ENCODE measurements around the gene FKBP1B. TPM values are rescaled to one million over a fixed set of nuclear protein-coding genes. Genes with fewer than 3 reads are reported as not detected.
"Not testable (repeated sequence)": the region's sequence is repeated elsewhere in the genome, so short reads cannot be mapped to it uniquely, and the experiment has no call there.

FKBP1B gene
- 1 to 10 TPM; 1.4 to 1.7 TPM for total RNA-seq

DNA sequence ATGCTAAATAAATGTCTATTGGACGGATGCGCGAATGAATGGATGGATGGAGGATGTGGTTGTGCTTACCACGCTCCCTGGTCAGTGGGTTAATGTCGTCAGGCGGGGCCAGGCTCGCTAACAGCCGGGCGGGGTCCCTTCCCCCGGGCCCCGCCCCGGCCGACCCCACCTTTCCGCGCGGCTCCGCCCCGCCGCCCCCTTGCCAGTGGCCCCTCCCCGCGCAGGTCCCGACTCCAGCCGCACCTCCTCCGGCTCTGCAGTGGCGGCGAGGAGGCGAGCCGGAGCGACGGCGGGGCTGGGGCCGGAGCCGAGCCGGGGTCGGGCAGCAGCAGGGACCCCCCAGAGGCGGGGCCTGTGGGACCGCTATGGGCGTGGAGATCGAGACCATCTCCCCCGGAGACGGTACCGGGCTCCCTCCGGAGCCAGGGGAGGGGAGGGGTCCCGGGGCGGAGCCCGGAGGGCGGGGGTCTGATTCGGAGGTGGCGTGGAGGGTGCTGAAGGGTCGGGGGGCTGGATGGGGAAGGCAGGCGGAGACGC is at the start of gene FKBP1B:
TSS of gene FKBP1B (plus strand) at position 257 of the 537 bp plus-strand sequence. CDS start at position 366, 109 bp downstream.
- H3K4me1 Mint-ChIP-seq = peaks cover 25% of the 10 kb centered on the region
- no peaks in the 10 kb centered on the region for H3K9me3 Mint-ChIP-seq (ENCODE audit: low read depth)
- CTCF ChIA-PET = interaction anchor here (1.0 to 2.7 kb wide), 3 partner anchors 11 to 35 kb away, joined by 4 to 18 read pairs (median 4); partner anchors contain the start of gene TP53I3
- peaks cover 7% of the 10 kb centered on the region for H3K27me3 Mint-ChIP-seq
- ATAC-seq (peak; percentile 15), DNase-seq (peak; percentile 76)
- H3K36me3 Mint-ChIP-seq (ENCODE audit: low read depth) = no peaks in the 10 kb centered on the region
- H3K27ac Mint-ChIP-seq = no peak within 1 kb of the TSS
- no peak within 1 kb of the TSS for H3K4me3 Mint-ChIP-seq
- POLR2A ChIA-PET = interaction anchor here (1.0 kb wide), 1 partner anchor 30 kb away, joined by 5 read pairs; no protein-coding TSS in a partner anchor
- intact Hi-C loops (cut with DNase I, micrococcal nuclease) = loop anchor here in 1 of 2 experiments (5.0 kb wide), 1 partner anchor 107 kb away; the partner anchor contains the start of gene UBXN2A

- DNase-seq (no peak), ATAC-seq (no peak)
- Mint-ChIP-seq H3K9me3 (ENCODE audit: low read depth) (no peaks in the 10 kb centered on the region), H3K27me3 (peaks cover 26% of the 10 kb centered on the region), H3K4me3 (no peak overlapping the region), H3K27ac (no peak overlapping the region), H3K36me3 (ENCODE audit: low read depth) (no peaks in the 10 kb centered on the region), H3K4me1 (peaks cover 2% of the 10 kb centered on the region)
- intact Hi-C loops (cut with DNase I, micrococcal nuclease) = no loop called here
- CTCF ChIA-PET = no interaction called here
- POLR2A ChIA-PET = no interaction called here
These were observed 41.8 kb upstream of the FKBP1B start for GRCh38 chr2:24007693-24008092.

DNA sequence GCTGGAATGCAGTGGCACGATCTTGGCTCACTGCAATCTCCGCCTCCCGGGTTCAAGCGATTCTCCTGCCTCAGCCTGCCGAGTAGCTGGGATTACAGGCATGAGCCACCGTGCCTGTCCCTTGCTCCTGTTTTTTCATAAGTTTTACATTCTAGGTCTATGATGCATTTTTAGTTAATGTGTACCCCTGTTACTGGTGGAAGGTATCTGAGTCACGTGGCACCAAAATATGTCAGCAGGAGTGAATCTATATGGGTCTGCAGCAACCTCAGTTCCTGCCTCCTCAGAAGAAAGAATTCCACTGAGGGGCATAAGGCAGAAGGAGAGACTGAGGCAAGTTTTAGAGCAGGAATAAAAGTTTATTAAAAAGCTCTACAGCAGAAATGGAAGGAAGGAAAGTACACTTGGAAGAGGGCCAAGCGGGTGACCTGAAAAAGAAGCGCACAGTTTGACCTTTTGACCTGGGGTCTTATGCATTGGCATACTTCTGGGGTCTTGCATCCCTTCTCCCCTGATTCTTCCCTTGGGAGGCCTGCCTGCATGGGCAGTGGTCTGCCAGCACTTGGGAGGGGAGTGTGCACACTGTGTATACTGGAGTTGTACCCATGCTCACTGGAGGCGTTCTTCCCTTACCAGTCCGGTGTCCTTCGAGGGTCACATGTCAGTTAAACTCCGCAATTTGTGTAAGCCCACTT is 40.7 kb upstream of the FKBP1B start:
- Mint-ChIP-seq H3K9me3 (ENCODE audit: low read depth) (no peaks in the 10 kb centered on the region), H3K4me3 (no peak overlapping the region), H3K36me3 (ENCODE audit: low read depth) (no peaks in the 10 kb centered on the region), H3K27me3 (peaks cover 27% of the 10 kb centered on the region), H3K4me1 (peaks cover 2% of the 10 kb centered on the region), H3K27ac (no peak overlapping the region)
- DNase-seq = no peak
- ChIA-PET POLR2A (no interaction called here), CTCF (no interaction called here)
- no peak for ATAC-seq
- intact Hi-C loops (cut with DNase I, micrococcal nuclease) = no loop called here

DNA sequence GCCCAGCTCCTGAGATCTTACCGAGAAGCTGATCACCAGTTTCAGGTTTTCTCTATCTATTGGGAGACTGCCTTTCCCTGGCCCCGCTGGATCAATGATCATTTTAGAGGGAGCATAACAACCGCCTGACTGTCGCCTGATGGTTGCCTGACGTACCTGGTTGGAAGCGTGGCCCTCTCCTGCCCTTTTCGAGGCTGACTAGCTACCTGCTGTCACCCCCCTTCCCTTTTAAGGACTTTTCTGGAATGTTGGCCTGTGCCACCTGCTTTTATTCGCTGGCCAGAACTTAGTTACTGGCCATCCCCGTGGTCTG is 40.2 kb upstream of the FKBP1B start:
- H3K36me3 Mint-ChIP-seq (ENCODE audit: low read depth) = no peaks in the 10 kb centered on the region
- H3K4me1 Mint-ChIP-seq = peaks cover 2% of the 10 kb centered on the region
- no peak overlapping the region for H3K4me3 Mint-ChIP-seq
- intact Hi-C loops (cut with DNase I, micrococcal nuclease) = no loop called here
- H3K9me3 Mint-ChIP-seq (ENCODE audit: low read depth) = no peaks in the 10 kb centered on the region
- ChIA-PET CTCF (no interaction called here), POLR2A (no interaction called here)
- peaks cover 27% of the 10 kb centered on the region for H3K27me3 Mint-ChIP-seq
- ATAC-seq (no peak), DNase-seq (no peak)
- no peak overlapping the region for H3K27ac Mint-ChIP-seq

DNA sequence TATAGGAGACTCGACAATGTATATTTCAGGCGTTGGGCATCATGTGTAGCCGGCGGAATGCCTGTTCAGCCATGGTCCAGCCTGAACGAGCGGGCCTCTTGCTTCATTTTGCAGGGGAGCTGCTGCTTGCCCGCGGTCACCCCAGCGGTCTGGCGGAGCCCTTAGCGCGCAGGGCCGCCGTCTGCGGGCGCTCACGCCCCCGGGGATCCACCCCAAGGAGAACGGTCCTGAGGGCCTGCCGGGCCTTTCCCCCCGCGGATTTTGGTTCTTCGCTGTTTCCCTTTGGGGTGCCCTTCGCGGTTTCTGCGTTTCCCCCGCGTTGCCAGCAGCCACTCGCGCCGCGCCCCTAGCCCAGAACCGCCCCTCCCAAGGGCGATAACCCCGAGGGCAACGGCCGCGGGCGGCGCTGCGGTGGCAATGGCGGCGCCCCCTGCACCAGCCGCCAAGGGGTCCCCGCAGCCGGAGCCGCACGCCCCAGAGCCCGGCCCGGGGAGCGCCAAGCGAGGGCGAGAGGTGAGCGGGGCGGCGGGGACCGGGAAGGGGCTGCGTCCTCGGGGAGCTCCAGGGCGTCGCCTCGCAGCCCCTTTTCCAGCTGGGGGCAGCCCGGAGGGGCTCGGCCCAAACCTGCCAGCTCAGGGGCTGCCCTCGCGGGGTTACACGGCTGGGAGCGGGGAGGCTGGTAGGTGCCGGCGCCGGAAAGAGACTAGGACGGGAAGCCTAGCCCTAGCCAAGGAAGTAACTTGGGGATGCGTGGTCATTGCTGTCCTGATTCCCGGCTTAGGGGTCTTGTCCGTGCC is 39.7 kb upstream of the FKBP1B start, which contains the start of gene MFSD2B:
TSS of gene MFSD2B (plus strand) at position 406 of the 797 bp plus-strand sequence. CDS start at position 418, 12 bp downstream.
- DNase-seq = no peak
- Mint-ChIP-seq H3K36me3 (ENCODE audit: low read depth) (no peaks in the 10 kb centered on the region), H3K4me1 (peaks cover 2% of the 10 kb centered on the region), H3K9me3 (ENCODE audit: low read depth) (no peaks in the 10 kb centered on the region), H3K4me3 (no peak within 1 kb of the TSS), H3K27me3 (peaks cover 29% of the 10 kb centered on the region), H3K27ac (no peak within 1 kb of the TSS)
- ATAC-seq = peak; percentile 26
- ChIA-PET CTCF (no interaction called here), POLR2A (no interaction called here)
- intact Hi-C loops (cut with DNase I, micrococcal nuclease) = no loop called here

- peaks cover 2% of the 10 kb centered on the region for H3K4me1 Mint-ChIP-seq
- H3K36me3 Mint-ChIP-seq (ENCODE audit: low read depth) = no peaks in the 10 kb centered on the region
- ChIA-PET POLR2A (no interaction called here), CTCF (no interaction called here)
- intact Hi-C loops (cut with DNase I, micrococcal nuclease) = no loop called here
- H3K27ac Mint-ChIP-seq = no peak overlapping the region
- H3K27me3 Mint-ChIP-seq = peaks cover 29% of the 10 kb centered on the region
- H3K9me3 Mint-ChIP-seq (ENCODE audit: low read depth) = no peaks in the 10 kb centered on the region
- no peak overlapping the region for H3K4me3 Mint-ChIP-seq
- DNase-seq (no peak), ATAC-seq (no peak)
These were observed 38.9 kb upstream of the FKBP1B start for GRCh38 chr2:24010477-24011249.

GRCh38 chr2:24011250-24012104 is 38.1 kb upstream of the FKBP1B start:
- Mint-ChIP-seq H3K27ac (no peak overlapping the region), H3K27me3 (peaks cover 29% of the 10 kb centered on the region), H3K36me3 (ENCODE audit: low read depth) (no peaks in the 10 kb centered on the region), H3K4me3 (no peak overlapping the region), H3K9me3 (ENCODE audit: low read depth) (no peaks in the 10 kb centered on the region), H3K4me1 (peaks cover 2% of the 10 kb centered on the region)
- intact Hi-C loops (cut with DNase I, micrococcal nuclease) = no loop called here
- no peak for ATAC-seq
- no peak for DNase-seq
- ChIA-PET CTCF (no interaction called here), POLR2A (interaction anchor here (0.6 to 1.2 kb wide), 3 partner anchors 8 to 67 kb away, joined by 3 read pairs; no protein-coding TSS in a partner anchor)

DNA sequence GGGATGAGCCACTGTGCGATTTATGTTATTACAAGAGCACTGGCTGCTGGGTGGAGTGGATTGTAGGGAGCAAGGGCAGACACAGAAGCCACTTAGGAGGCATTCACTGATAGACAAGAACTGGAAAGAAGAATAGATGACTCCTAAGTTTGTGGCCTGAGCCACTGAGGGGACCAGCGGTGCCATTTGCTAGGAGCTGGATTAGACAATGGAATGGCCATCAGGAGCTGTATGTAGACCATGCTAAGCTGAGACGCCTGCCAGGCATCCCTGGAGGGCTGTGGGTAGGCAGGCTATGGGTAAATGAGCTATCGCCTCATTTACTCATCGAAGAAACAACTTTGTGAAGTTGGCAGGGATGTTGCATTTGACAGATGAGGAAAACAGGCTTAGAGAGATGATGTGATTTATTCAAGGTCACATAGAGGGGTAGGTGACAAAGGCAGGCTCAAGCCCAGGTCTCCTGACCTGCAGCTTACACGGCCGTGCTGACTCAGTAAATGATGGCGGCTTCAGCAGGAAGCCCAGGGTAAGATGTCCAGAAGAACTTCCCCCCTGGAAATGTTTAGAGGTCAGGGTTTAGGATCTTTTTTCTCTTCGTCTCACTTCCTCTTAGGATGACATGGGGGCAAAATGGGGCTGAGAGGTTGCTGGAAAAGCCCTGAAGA is 36.9 kb upstream of the FKBP1B start:
- ATAC-seq = no peak
- no peaks in the 10 kb centered on the region for H3K9me3 Mint-ChIP-seq (ENCODE audit: low read depth)
- CTCF ChIA-PET = interaction anchor here (0.7 kb wide), 2 partner anchors 30 to 71 kb away, joined by 3 read pairs; no protein-coding TSS in a partner anchor
- H3K27me3 Mint-ChIP-seq = peaks cover 29% of the 10 kb centered on the region
- H3K4me3 Mint-ChIP-seq = no peak overlapping the region
- H3K36me3 Mint-ChIP-seq (ENCODE audit: low read depth) = no peaks in the 10 kb centered on the region
- no peak overlapping the region for H3K27ac Mint-ChIP-seq
- POLR2A ChIA-PET = interaction anchor here (1.2 kb wide), 1 partner anchor 35 kb away, joined by 3 read pairs; no protein-coding TSS in a partner anchor
- H3K4me1 Mint-ChIP-seq = peaks cover 2% of the 10 kb centered on the region
- intact Hi-C loops (cut with DNase I, micrococcal nuclease) = no loop called here
- DNase-seq = no peak

DNA sequence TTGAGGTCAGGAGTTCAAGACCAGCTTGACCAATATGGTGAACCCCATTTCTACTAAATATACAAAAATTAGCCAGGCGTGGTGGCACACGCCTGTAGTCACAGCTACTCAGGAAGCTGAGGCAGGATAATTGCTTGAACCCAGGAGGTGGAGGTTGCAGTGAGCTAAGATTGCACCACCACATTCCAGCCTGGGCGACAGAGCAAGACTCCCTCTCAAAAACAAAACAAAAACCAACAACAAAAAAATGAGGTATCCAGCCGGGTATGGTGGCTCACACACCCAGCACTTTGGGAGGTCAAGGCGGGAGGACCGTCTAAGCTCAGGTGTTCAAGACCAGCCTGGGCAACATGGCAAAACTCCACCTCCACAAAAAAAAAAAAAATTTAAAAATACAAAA is 34.6 kb upstream of the FKBP1B start:
- H3K4me1 Mint-ChIP-seq; intact Hi-C loops (cut with DNase I, micrococcal nuclease); H3K36me3 Mint-ChIP-seq (ENCODE audit: low read depth); CTCF ChIA-PET; H3K9me3 Mint-ChIP-seq (ENCODE audit: low read depth); ATAC-seq; H3K4me3 Mint-ChIP-seq; DNase-seq; H3K27ac Mint-ChIP-seq: not testable (repeated sequence)
- H3K27me3 Mint-ChIP-seq = peaks cover 21% of the 10 kb centered on the region
- POLR2A ChIA-PET = interaction anchor here (0.6 to 0.7 kb wide), 2 partner anchors 116 to 489 kb away, joined by 3 to 7 read pairs; no protein-coding TSS in a partner anchor

All from activated CD4-positive, alpha-beta T cell treated with anti-CD3 and anti-CD28 coated beads for 36 hours (primary cell).